WERI-Rb-1 (cell line): Measurements from ENCODE around the gene SDF2.

Experiments used
- DNase-seq: peaks from one replicate; pipeline ENCODE4 v3.0.0-alpha.2; 2020
- H3K27ac ChIP-seq: fragments of 250-450 bp; sonication (Bioruptor Pico); 2 replicates; pipeline ENCODE4 v1.5.1; 2020; ENCODE audit warnings: mild to moderate bottlenecking, moderate library complexity
- H3K27me3 ChIP-seq: fragments of 250-450 bp; sonication (Bioruptor Pico); 2 replicates; pipeline ENCODE4 v1.5.1; 2021; ENCODE audit warnings: mild to moderate bottlenecking, low read depth, moderate library complexity; ENCODE audit not compliant: insufficient read depth, severe bottlenecking
- H3K36me3 ChIP-seq: fragments of 250-450 bp; sonication (Bioruptor Pico); 2 replicates; pipeline ENCODE4 v1.5.1; 2020; ENCODE audit warnings: mild to moderate bottlenecking, moderate library complexity
- H3K4me3 ChIP-seq: 2 replicates; pipeline ENCODE4 v1.5.1; 2011; ENCODE audit warnings: low read depth, mild to moderate bottlenecking, control low read depth, low read length
- H3K9me3 ChIP-seq: fragments of 250-450 bp; sonication (Bioruptor Pico); 2 replicates; pipeline ENCODE4 v1.5.1; 2021; ENCODE audit warnings: mild to moderate bottlenecking, moderate library complexity; ENCODE audit not compliant: severe bottlenecking
- TF ChIP-seq, protein P1 (sequence below): IDR thresholded peaks from 2 replicates; pipeline ENCODE4 v1.5.1; 2011; ENCODE audit warnings: low read depth, mild to moderate bottlenecking, control low read depth, inconsistent platforms, low read length

Gene SDF2

GRCh38 chr17:28644787-28645575, 16.7 kb downstream of the SDF2 start, which contains the start of gene BLTP2:
TSS of gene BLTP2 (minus strand) at chr17:28645158. CDS start at chr17:28645056, 102 bp downstream.
- H3K27ac ChIP-seq, result peak within 1 kb of the TSS; percentile 60
- H3K36me3 ChIP-seq, result peaks cover 46% of the 10 kb centered on the region
- H3K9me3 ChIP-seq, result no peaks in the 10 kb centered on the region
- TF ChIP-seq, protein P1, sequence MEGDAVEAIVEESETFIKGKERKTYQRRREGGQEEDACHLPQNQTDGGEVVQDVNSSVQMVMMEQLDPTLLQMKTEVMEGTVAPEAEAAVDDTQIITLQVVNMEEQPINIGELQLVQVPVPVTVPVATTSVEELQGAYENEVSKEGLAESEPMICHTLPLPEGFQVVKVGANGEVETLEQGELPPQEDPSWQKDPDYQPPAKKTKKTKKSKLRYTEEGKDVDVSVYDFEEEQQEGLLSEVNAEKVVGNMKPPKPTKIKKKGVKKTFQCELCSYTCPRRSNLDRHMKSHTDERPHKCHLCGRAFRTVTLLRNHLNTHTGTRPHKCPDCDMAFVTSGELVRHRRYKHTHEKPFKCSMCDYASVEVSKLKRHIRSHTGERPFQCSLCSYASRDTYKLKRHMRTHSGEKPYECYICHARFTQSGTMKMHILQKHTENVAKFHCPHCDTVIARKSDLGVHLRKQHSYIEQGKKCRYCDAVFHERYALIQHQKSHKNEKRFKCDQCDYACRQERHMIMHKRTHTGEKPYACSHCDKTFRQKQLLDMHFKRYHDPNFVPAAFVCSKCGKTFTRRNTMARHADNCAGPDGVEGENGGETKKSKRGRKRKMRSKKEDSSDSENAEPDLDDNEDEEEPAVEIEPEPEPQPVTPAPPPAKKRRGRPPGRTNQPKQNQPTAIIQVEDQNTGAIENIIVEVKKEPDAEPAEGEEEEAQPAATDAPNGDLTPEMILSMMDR, result no peak
- no peaks in the 10 kb centered on the region for H3K27me3 ChIP-seq
- peak within 1 kb of the TSS; percentile 91 for H3K4me3 ChIP-seq
- DNase-seq, result peak; percentile 96

DNA sequence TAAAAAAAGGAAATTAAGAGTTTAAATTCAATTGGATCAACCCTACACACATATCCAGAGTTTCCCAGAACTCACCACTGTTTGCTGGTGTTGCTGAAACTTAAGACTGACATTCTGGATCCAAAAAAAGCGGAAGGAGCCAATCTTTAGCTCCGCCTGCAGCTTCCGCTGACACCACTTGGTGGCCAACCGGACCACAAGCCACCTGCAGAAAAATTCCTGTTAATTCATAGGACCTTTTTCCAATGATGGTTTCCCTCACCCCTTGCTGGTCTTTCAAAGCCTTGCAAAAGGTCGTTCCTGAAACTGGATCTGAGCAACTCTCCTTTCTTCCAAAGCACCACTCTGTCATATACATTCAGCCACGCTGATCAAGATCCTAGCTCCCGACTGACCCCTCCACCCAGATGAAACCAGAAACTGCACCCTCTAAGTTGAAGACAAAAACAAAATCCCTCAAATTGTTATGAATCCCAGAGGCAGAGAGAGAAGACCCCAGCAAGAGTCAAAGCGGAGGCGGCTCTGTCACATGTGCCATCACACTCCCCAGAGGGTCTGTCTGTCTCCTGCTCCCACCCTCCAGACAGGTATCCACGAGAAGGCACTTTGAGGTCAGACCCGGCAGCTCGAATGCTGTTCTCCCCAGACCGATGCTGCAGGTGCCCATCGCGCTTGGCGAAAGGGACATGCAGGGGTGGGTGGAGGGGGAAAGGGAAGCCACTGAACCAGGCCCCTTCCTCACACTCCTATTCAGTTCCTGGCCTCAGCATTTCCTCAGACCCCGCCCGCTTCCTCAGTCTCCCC, 17.5 kb downstream of the SDF2 start:
- Histone ChIP-seq H3K36me3 (peaks cover 52% of the 10 kb centered on the region), H3K27me3 (no peaks in the 10 kb centered on the region), H3K27ac (peak overlapping the region; percentile 60), H3K9me3 (no peaks in the 10 kb centered on the region), H3K4me3 (peak overlapping the region; percentile 91)
- TF ChIP-seq, protein P1, result peak; percentile 69
- peak; percentile 49 for DNase-seq

GRCh38 chr17:28641579-28641978, 20.1 kb downstream of the SDF2 start:
- peaks cover 69% of the 10 kb centered on the region for H3K36me3 ChIP-seq
- no peak overlapping the region for H3K4me3 ChIP-seq

GRCh38 chr17:28635506-28635905, 26.2 kb downstream of the SDF2 start:
- TF ChIP-seq, protein P1, result no peak
- H3K36me3 ChIP-seq, result peaks cover 95% of the 10 kb centered on the region
- H3K9me3 ChIP-seq, result no peaks in the 10 kb centered on the region
- no peak overlapping the region for H3K27ac ChIP-seq
- DNase-seq, result no peak
- no peaks in the 10 kb centered on the region for H3K27me3 ChIP-seq
- H3K4me3 ChIP-seq, result no peak overlapping the region

More at GRCh38 chr17:28641579-28641978, 20.1 kb downstream of the SDF2 start:
- Histone ChIP-seq H3K27ac (no peak overlapping the region), H3K9me3 (no peaks in the 10 kb centered on the region), H3K27me3 (no peaks in the 10 kb centered on the region)
- TF ChIP-seq, protein P1, result no peak
- no peak for DNase-seq

- Histone ChIP-seq H3K27me3 (no peaks in the 10 kb centered on the region), H3K36me3 (peaks cover 92% of the 10 kb centered on the region), H3K4me3 (no peak overlapping the region), H3K9me3 (no peaks in the 10 kb centered on the region), H3K27ac (no peak overlapping the region)
- DNase-seq, result no peak
- TF ChIP-seq, protein P1, result no peak
These were observed 27.4 kb downstream of the SDF2 start for GRCh38 chr17:28634206-28634865.
